ENCODE measurements around the gene UST.

Gene UST

GRCh38 chr6:149054559-149055194 lies 307.8 kb downstream of the UST start:
- H3K27ac ChIP-seq = no peak overlapping the region
- TF ChIP-seq CTCF (IDR thresholded peaks at IDR 0.05) = no peak
- TF ChIP-seq ZFX (IDR thresholded peaks at IDR 0.05; ENCODE audit: borderline replicate concordance) = no peak

- no peak overlapping the region for H3K27ac ChIP-seq
- TF ChIP-seq ZFX (IDR thresholded peaks at IDR 0.05; ENCODE audit: borderline replicate concordance) (no peak), CTCF (IDR thresholded peaks at IDR 0.05) (no peak)
These were observed 308.5 kb downstream of the UST start for GRCh38 chr6:149055195-149055899.

- H3K27ac ChIP-seq = no peak overlapping the region
- TF ChIP-seq ZFX (IDR thresholded peaks at IDR 0.05; ENCODE audit: borderline replicate concordance) (no peak), CTCF (IDR thresholded peaks at IDR 0.05) (no peak)
These were observed 310.1 kb downstream of the UST start for GRCh38 chr6:149056777-149057463.

- TF ChIP-seq CTCF (IDR thresholded peaks at IDR 0.05) (no peak), ZFX (IDR thresholded peaks at IDR 0.05; ENCODE audit: borderline replicate concordance) (no peak)
- H3K27ac ChIP-seq = no peak overlapping the region
These were observed 310.6 kb downstream of the UST start for GRCh38 chr6:149057464-149057840.

- no peak overlapping the region for H3K27ac ChIP-seq
- no peak for TF ChIP-seq CTCF (IDR thresholded peaks at IDR 0.05)
- no peak for TF ChIP-seq ZFX (IDR thresholded peaks at IDR 0.05; ENCODE audit: borderline replicate concordance)
These were observed 312.7 kb downstream of the UST start for GRCh38 chr6:149059557-149059956.

- TF ChIP-seq ZFX (IDR thresholded peaks at IDR 0.05; ENCODE audit: borderline replicate concordance) (no peak), CTCF (IDR thresholded peaks at IDR 0.05) (no peak)
- no peak overlapping the region for H3K27ac ChIP-seq
These were observed 313.6 kb downstream of the UST start for GRCh38 chr6:149060300-149060984.
